Esophagus muscularis mucosa (tissue), 4 donors: ENCODE measurements around the gene KDM7A.

Experiments used
- CTCF ChIP-seq, 3 experiments: fragments of 200-600 bp in 2 of 3; fragments of 450-650 bp in 1 of 3; sonication (generic) in 2 of 3; IDR thresholded peaks; one replicate each; pipeline ENCODE4 v1.5.1; 2017 to 2019; ENCODE audit warnings: antibody characterized with exemption in 3 of 3, mild to moderate bottlenecking in 2 of 3, moderate library complexity in 1 of 3
- EP300 ChIP-seq: sonication (generic); formaldehyde crosslinking; IDR thresholded peaks from one replicate; pipeline ENCODE4 v1.6.1; 2017; ENCODE audit warnings: antibody characterized with exemption
- POLR2A ChIP-seq: fragments of 450-650 bp; IDR thresholded peaks from one replicate; pipeline ENCODE4 v1.6.1; 2017; ENCODE audit warnings: antibody characterized with exemption, moderate library complexity, mild to moderate bottlenecking, low read depth
- POLR2AphosphoS5 ChIP-seq, 2 donors: sonication (generic); formaldehyde crosslinking; IDR thresholded peaks; one replicate each; pipeline ENCODE4 v1.6.1; 2017; ENCODE audit warnings: antibody characterized with exemption in 2 of 2

GRCh38 chr7:140082770-140083169, 94.0 kb downstream of the KDM7A start:
- no peak for TF ChIP-seq CTCF (IDR thresholded peaks at IDR 0.05)
- no peak for TF ChIP-seq POLR2A
- no peak for TF ChIP-seq POLR2AphosphoS5 (IDR thresholded peaks at IDR 0.05)
- TF ChIP-seq EP300: no peak
